GM12891 (cell line): ENCODE measurements around the gene XDH.

Source experiments
- PAX5 ChIP-seq: IDR thresholded peaks from 2 replicates; pipeline ENCODE4 v1.6.1; 2011; ENCODE audit warnings: low read length, moderate library complexity, mild to moderate bottlenecking; ENCODE audit not compliant: insufficient read depth, severe bottlenecking
- POLR2A ChIP-seq: IDR thresholded peaks from 2 replicates; pipeline ENCODE4 v1.6.1; 2011; ENCODE audit warnings: low read depth, low read length, control low read depth
- POLR2AphosphoS5 ChIP-seq: IDR thresholded peaks from 2 replicates; pipeline ENCODE4 v1.6.1; 2011; ENCODE audit warnings: low read depth, low read length, control low read depth
- POU2F2 ChIP-seq: IDR thresholded peaks from 2 replicates; pipeline ENCODE4 v1.6.1; 2011; ENCODE audit warnings: low read depth, mild to moderate bottlenecking, control low read depth, low read length, moderate library complexity
- SPI1 ChIP-seq: IDR thresholded peaks from 2 replicates; pipeline ENCODE4 v1.6.1; 2011; ENCODE audit warnings: low read depth, low read length, control low read depth
- TAF1 ChIP-seq: IDR thresholded peaks from 2 replicates; pipeline ENCODE4 v1.6.1; 2011; ENCODE audit warnings: low read depth, low read length, control low read depth

- TF ChIP-seq POLR2A (no peak), POLR2AphosphoS5 (no peak), TAF1 (no peak), SPI1 (no peak), POU2F2 (no peak), PAX5 (no peak)
Observed at GRCh38 chr2:31421634-31422033, 7.1 kb upstream of the XDH start.
